IMR-90 (cell line): Measurements from ENCODE around the gene TRIM71. TPM values are rescaled to one million over a fixed set of nuclear protein-coding genes. Genes with fewer than 3 reads are reported as not detected.

Source experiments
- ATAC-seq: fragments of 200-7000 bp; cut with Tn5 transposase; 2 replicates; pipeline ENCODE4 v1.9.1; 2020; ENCODE audit warnings: low read depth, mild to moderate bottlenecking, moderate library complexity
- BruUV-seq: library from RNA; stranded (reverse); fragments of 400-500 nt; replicated peaks from 2 replicates; lab custom pipeline; 2021; lab: Mats Ljungman, UMichigan
- CTCF ChIA-PET: fragments of 300-600 bp; formaldehyde crosslinking; extraction: SDS; loops from one replicate; lab custom pipeline; 2021; ENCODE audit warnings: antibody characterized with exemption; lab: Yijun Ruan, JAX
- POLR2A ChIA-PET: fragments of 300-600 bp; sonication (Branson Sonifier 250); formaldehyde crosslinking; loops from one replicate; lab custom pipeline; 2022; ENCODE audit warnings: antibody characterized with exemption; ENCODE audit not compliant: unreplicated experiment; lab: Charles Lee
- DNase-seq: peaks from one replicate; pipeline ENCODE4 v3.0.0; 2013
- H2AFZ ChIP-seq: replicated peaks from 2 replicates; pipeline ENCODE3; 2013; ENCODE audit warnings: low read length, mild to moderate bottlenecking; ENCODE audit not compliant: poor library complexity
- H2AK5ac ChIP-seq: 2 replicates; pipeline ENCODE4 v1.6.1; 2013; ENCODE audit warnings: low read depth, low read length, inconsistent platforms
- H2AK9ac ChIP-seq: replicated peaks from 2 replicates; pipeline ENCODE3; 2013; ENCODE audit warnings: mild to moderate bottlenecking, low read depth, low read length, moderate library complexity; ENCODE audit not compliant: poor library complexity
- H2BK120ac ChIP-seq: 2 replicates; pipeline ENCODE4 v1.6.1; 2013; ENCODE audit warnings: low read depth, low read length, inconsistent platforms
- H2BK15ac ChIP-seq: 3 replicates; pipeline ENCODE4 v1.6.1; 2013; ENCODE audit warnings: low read depth, low read length, inconsistent platforms
- H2BK20ac ChIP-seq: 2 replicates; pipeline ENCODE4 v1.6.1; 2013; ENCODE audit warnings: low read depth, mild to moderate bottlenecking, inconsistent platforms, low read length, moderate library complexity
- H2BK5ac ChIP-seq: 2 replicates; pipeline ENCODE4 v1.6.1; 2013; ENCODE audit warnings: mild to moderate bottlenecking, low read depth, low read length, inconsistent platforms; ENCODE audit not compliant: poor library complexity, severe bottlenecking
- H3K14ac ChIP-seq: replicated peaks from 2 replicates; pipeline ENCODE4 v1.6.1; 2013; ENCODE audit warnings: low read depth, low read length, inconsistent platforms
- H3K18ac ChIP-seq: 2 replicates; pipeline ENCODE4 v1.6.1; 2013; ENCODE audit warnings: low read depth, low read length, control low read depth
- H3K23ac ChIP-seq: 2 replicates; pipeline ENCODE4 v1.6.1; 2013; ENCODE audit warnings: low read depth, low read length, inconsistent platforms
- H3K27ac ChIP-seq: 2 replicates; pipeline ENCODE4 v1.5.1; 2013; ENCODE audit warnings: mild to moderate bottlenecking, control low read depth, low read length; ENCODE audit not compliant: insufficient read depth
- H3K27me3 ChIP-seq: 2 replicates; pipeline ENCODE4 v1.6.1; 2013; ENCODE audit warnings: low read length; ENCODE audit not compliant: control insufficient read depth, insufficient read depth
- H3K36me3 ChIP-seq: 2 replicates; pipeline ENCODE4 v1.6.1; 2013; ENCODE audit warnings: low read length, mixed read lengths; ENCODE audit not compliant: control insufficient read depth, insufficient read depth
- H3K4ac ChIP-seq: 2 replicates; pipeline ENCODE4 v1.6.1; 2013; ENCODE audit warnings: low read depth, low read length, inconsistent platforms
- H3K4me1 ChIP-seq: 2 replicates; pipeline ENCODE4 v1.6.1; 2013; ENCODE audit warnings: low read length, mixed read lengths; ENCODE audit not compliant: control insufficient read depth, insufficient read depth
- H3K4me2 ChIP-seq: 2 replicates; pipeline ENCODE4 v1.6.1; 2013; ENCODE audit warnings: low read depth, mild to moderate bottlenecking, control low read depth, low read length, moderate library complexity
- H3K4me3 ChIP-seq: 2 replicates; pipeline ENCODE4 v1.5.1; 2013; ENCODE audit warnings: low read depth, mild to moderate bottlenecking, control low read depth, low read length, moderate library complexity; ENCODE audit not compliant: insufficient read depth
- H3K56ac ChIP-seq: 2 replicates; pipeline ENCODE4 v1.6.1; 2013; ENCODE audit warnings: low read length, inconsistent platforms; ENCODE audit not compliant: insufficient read depth; ENCODE audit errors: extremely low read depth
- H3K79me1 ChIP-seq, 2 experiments: 2 replicates each; pipeline ENCODE4 v1.6.1; 2013; ENCODE audit warnings: low read length in 2 of 2, inconsistent platforms in 1 of 2, low read depth in 1 of 2
- H3K9ac ChIP-seq: 2 replicates; pipeline ENCODE4 v1.6.1; 2013; ENCODE audit warnings: low read depth, low read length, control low read depth
- H3K9me1 ChIP-seq: 2 replicates; pipeline ENCODE4 v1.6.1; 2013; ENCODE audit warnings: low read length, inconsistent platforms; ENCODE audit not compliant: insufficient read depth
- H3K9me3 ChIP-seq: 2 replicates; pipeline ENCODE4 v1.6.1; 2013; ENCODE audit warnings: low read length; ENCODE audit not compliant: control insufficient read depth, insufficient read depth
- H4K20me1 ChIP-seq: 2 replicates; pipeline ENCODE4 v1.6.1; 2013; ENCODE audit warnings: low read length, inconsistent platforms; ENCODE audit not compliant: insufficient read depth
- H4K5ac ChIP-seq: 2 replicates; pipeline ENCODE4 v1.6.1; 2013; ENCODE audit warnings: mild to moderate bottlenecking, low read depth, low read length, control low read depth
- H4K8ac ChIP-seq, 2 experiments: 2 replicates each; pipeline ENCODE4 v1.6.1; 2013; ENCODE audit warnings: low read depth in 2 of 2, low read length in 2 of 2, control low read depth in 1 of 2, inconsistent platforms in 1 of 2
- H4K91ac ChIP-seq: 2 replicates; pipeline ENCODE4 v1.6.1; 2013; ENCODE audit warnings: low read depth, low read length, inconsistent platforms; ENCODE audit not compliant: insufficient read depth
- BHLHE40 ChIP-seq: fragments of 150-350 bp; IDR thresholded peaks from 2 replicates; pipeline ENCODE4 v1.6.1; 2016; ENCODE audit warnings: mild to moderate bottlenecking, low read depth, low read length
- CEBPB ChIP-seq: IDR thresholded peaks from 2 replicates; pipeline ENCODE4 v1.6.1; 2012; ENCODE audit warnings: low read depth, low read length, improper control_type of control experiment
- CHD1 ChIP-seq: IDR thresholded peaks from 2 replicates; pipeline ENCODE4 v1.6.1; 2012; ENCODE audit warnings: low read depth, low read length, improper control_type of control experiment
- CTCF ChIP-seq: conservative IDR thresholded peaks from 2 replicates; pipeline ENCODE4 v1.5.1; 2012; ENCODE audit warnings: mild to moderate bottlenecking, low read depth, low read length, improper control_type of control experiment
- ELK1 ChIP-seq: fragments of 150-350 bp; IDR thresholded peaks from 2 replicates; pipeline ENCODE4 v1.6.1; 2016; ENCODE audit warnings: low read depth, mild to moderate bottlenecking, low read length, moderate library complexity, borderline replicate concordance
- FOS ChIP-seq: fragments of 150-350 bp; IDR thresholded peaks from 2 replicates; pipeline ENCODE4 v1.6.1; 2016; ENCODE audit warnings: low read depth, low read length
- MAFK ChIP-seq: IDR thresholded peaks from 2 replicates; pipeline ENCODE4 v1.6.1; 2012; ENCODE audit warnings: low read depth, low read length, improper control_type of control experiment
- MAZ ChIP-seq: IDR thresholded peaks from 2 replicates; pipeline ENCODE4 v1.6.1; 2012; ENCODE audit warnings: low read depth, mild to moderate bottlenecking, low read length, improper control_type of control experiment, moderate library complexity, borderline replicate concordance
- MXI1 ChIP-seq: IDR thresholded peaks from 2 replicates; pipeline ENCODE4 v1.6.1; 2012; ENCODE audit warnings: low read depth, mild to moderate bottlenecking, low read length, moderate library complexity, borderline replicate concordance
- NFE2L2 ChIP-seq: fragments of 150-350 bp; IDR thresholded peaks from 2 replicates; pipeline ENCODE4 v1.6.1; 2016; ENCODE audit warnings: low read depth, mild to moderate bottlenecking, low read length
- POLR2A ChIP-seq: IDR thresholded peaks from 2 replicates; pipeline ENCODE4 v1.6.1; 2012; ENCODE audit warnings: mild to moderate bottlenecking, low read depth, low read length
- RAD21 ChIP-seq: IDR thresholded peaks from 2 replicates; pipeline ENCODE4 v1.6.1; 2012; ENCODE audit warnings: low read length, improper control_type of control experiment
- RCOR1 ChIP-seq: IDR thresholded peaks from 2 replicates; pipeline ENCODE4 v1.6.1; 2012; ENCODE audit warnings: mild to moderate bottlenecking, low read length, improper control_type of control experiment; ENCODE audit not compliant: insufficient replicate concordance
- RFX5 ChIP-seq: IDR thresholded peaks from 2 replicates; pipeline ENCODE4 v1.8.0; 2012; ENCODE audit warnings: low read depth, mild to moderate bottlenecking, low read length, moderate library complexity
- SMC3 ChIP-seq: fragments of 150-350 bp; IDR thresholded peaks from 2 replicates; pipeline ENCODE4 v1.6.1; 2016; ENCODE audit warnings: low read depth, mild to moderate bottlenecking, antibody characterized with exemption, low read length, moderate library complexity
- USF2 ChIP-seq: fragments of 150-350 bp; IDR thresholded peaks from 2 replicates; pipeline ENCODE4 v1.6.1; 2017; ENCODE audit warnings: mild to moderate bottlenecking, antibody characterized with exemption, low read length, low read depth
- WGBS, 2 experiments: methylation state at CpG; one replicate each; pipeline versions ENCODE4 v1.1.5 to v1.1.7; 2013; ENCODE audit warnings: missing lambda C conversion rate in 2 of 2; ENCODE audit not compliant: insufficient read length in 1 of 2; ENCODE audit errors: extremely low coverage in 2 of 2; 5-methylcytosine and 5-hydroxymethylcytosine counted together
- dilution Hi-C: fragments of 300-500 bp; cut with HindIII; formaldehyde crosslinking; loops from one replicate; pipeline ENCODE4 v1.14.3; 2018; ENCODE audit warnings: low sequenced_read_pairs; ENCODE audit not compliant: unreplicated experiment
- in situ Hi-C: fragments of 300-500 bp; cut with MboI; formaldehyde crosslinking; loops from 3 replicates; pipeline ENCODE4 v1.14.3; 2019; ENCODE audit warnings: low sequenced_read_pairs, inconsistent platforms, mixed read lengths
- intact Hi-C: fragments of 100-400 bp; cut with micrococcal nuclease; formaldehyde crosslinking; loops from 2 replicates; pipeline ENCODE4 v1.10.0; 2022
- polyA plus RNA-seq, 3 experiments: library from polyadenylated mRNA; depleted of rRNA; stranded (reverse); fragments of >200 nt; gene quantifications; 2 replicates each; pipeline ENCODE4 v1.2.3, GENCODE V29; 2012; ENCODE audit warnings: low replicate concordance in 1 of 3
- total RNA-seq: library from RNA; depleted of rRNA; stranded (reverse); fragments of >200 nt; gene quantifications from 2 replicates; pipeline ENCODE4 v1.2.3, GENCODE V29; 2012

Gene TRIM71
- total and polyA plus RNA-seq, 2 of the 4 experiments (the other 2 are of a cell fraction) = not detected

GRCh38 chr3:32930161-32930560 is 112.4 kb downstream of the TRIM71 start:
- Histone ChIP-seq H4K91ac (no peak overlapping the region), H4K5ac (no peak overlapping the region), H3K9me1 (no peaks in the 10 kb centered on the region), H3K79me1 (no peaks in the 10 kb centered on the region), H3K56ac (no peak overlapping the region), H3K27ac (no peak overlapping the region), H3K14ac (no peak overlapping the region), H3K4ac (no peak overlapping the region), H3K9ac (no peak overlapping the region), H2BK5ac (no peak overlapping the region), H3K23ac (no peak overlapping the region), H2BK20ac (no peak overlapping the region), H4K8ac (no peak overlapping the region), H3K4me1 (no peaks in the 10 kb centered on the region), H3K4me3 (no peak overlapping the region), H2AK9ac (no peak overlapping the region), H3K18ac (no peak overlapping the region), H2AFZ (no peak overlapping the region), H3K9me3 (no peaks in the 10 kb centered on the region), H2BK15ac (no peak overlapping the region), H4K20me1 (no peaks in the 10 kb centered on the region), H2AK5ac (no peak overlapping the region), H3K27me3 (peaks cover 1% of the 10 kb centered on the region; the same call in 1 of the 2 replicates), H3K36me3 (no peaks in the 10 kb centered on the region), H3K4me2 (no peak overlapping the region), H2BK120ac (no peak overlapping the region)
- POLR2A ChIA-PET = no interaction called here
- WGBS, 2 experiments = 80% methylated on average over 1 of the region's 3 CpGs; no CpG with 5 or more reads in 1 of the 2 experiments
- in situ Hi-C loops = loop anchor here (5.0 kb wide), 1 partner anchor 193 kb away; no protein-coding TSS in a partner anchor
- TF ChIP-seq CTCF (no peak), FOS (no peak), SMC3 (no peak), USF2 (no peak), POLR2A (no peak), RFX5 (no peak), ELK1 (no peak), BHLHE40 (no peak), MAZ (no peak), MXI1 (no peak), RAD21 (no peak), NFE2L2 (no peak), RCOR1 (no peak), CHD1 (no peak), CEBPB (no peak), MAFK (no peak)
- CTCF ChIA-PET = no interaction called here
- ATAC-seq (no peak), DNase-seq (no peak)
- dilution Hi-C loops = no loop called here
- intact Hi-C loops = loop anchor here (10.0 kb wide), 1 partner anchor 115 kb away; the partner anchor contains the start of gene TRIM71
- BruUV-seq = no TSS peak
